Osteocyte (in vitro differentiated cells): Measurements from ENCODE around the gene TTC34. TPM values are rescaled to one million over a fixed set of nuclear protein-coding genes. Genes with fewer than 3 reads are reported as not detected.
"Not testable (repeated sequence)": the region's sequence is repeated elsewhere in the genome, so short reads cannot be mapped to it uniquely, and the experiment has no call there.

Experiments used
- DNase-seq: peaks from one replicate; pipeline ENCODE4 v3.0.0; 2021; ENCODE audit warnings: mixed read lengths; ENCODE audit not compliant: unreplicated experiment; ENCODE audit errors: extremely low spot score
- H3K27ac Mint-ChIP-seq: one replicate; pipeline ENCODE4 v1.8.0; 2021; ENCODE audit warnings: mild to moderate bottlenecking, mixed read lengths; ENCODE audit not compliant: unreplicated experiment
- H3K27me3 Mint-ChIP-seq: one replicate; pipeline ENCODE4 v1.8.0; 2021; ENCODE audit warnings: mixed read lengths; ENCODE audit not compliant: unreplicated experiment
- H3K36me3 Mint-ChIP-seq: one replicate; pipeline ENCODE4 v1.8.0; 2021; ENCODE audit warnings: mixed read lengths; ENCODE audit not compliant: unreplicated experiment
- H3K4me1 Mint-ChIP-seq: one replicate; pipeline ENCODE4 v1.8.0; 2021; ENCODE audit warnings: mixed read lengths; ENCODE audit not compliant: unreplicated experiment
- H3K4me3 Mint-ChIP-seq: one replicate; pipeline ENCODE4 v1.8.0; 2021; ENCODE audit warnings: mild to moderate bottlenecking, moderate library complexity, mixed read lengths; ENCODE audit not compliant: unreplicated experiment
- H3K9me3 Mint-ChIP-seq: one replicate; pipeline ENCODE4 v1.8.0; 2021; ENCODE audit warnings: mixed read lengths; ENCODE audit not compliant: unreplicated experiment
- CTCF ChIP-seq: fragments of 200-600 bp; sonication (generic); IDR thresholded peaks from 2 replicates; pipeline ENCODE4 v1.5.0; 2021; ENCODE audit warnings: antibody characterized with exemption, mild to moderate bottlenecking, moderate library complexity
- total RNA-seq: library from RNA; stranded (reverse); gene quantifications from 2 replicates; pipeline ENCODE4 v1.2.1, GENCODE V29; 2021

TTC34 gene
- total RNA-seq, 1 donor from 2014 or later: 1.7 TPM

DNA sequence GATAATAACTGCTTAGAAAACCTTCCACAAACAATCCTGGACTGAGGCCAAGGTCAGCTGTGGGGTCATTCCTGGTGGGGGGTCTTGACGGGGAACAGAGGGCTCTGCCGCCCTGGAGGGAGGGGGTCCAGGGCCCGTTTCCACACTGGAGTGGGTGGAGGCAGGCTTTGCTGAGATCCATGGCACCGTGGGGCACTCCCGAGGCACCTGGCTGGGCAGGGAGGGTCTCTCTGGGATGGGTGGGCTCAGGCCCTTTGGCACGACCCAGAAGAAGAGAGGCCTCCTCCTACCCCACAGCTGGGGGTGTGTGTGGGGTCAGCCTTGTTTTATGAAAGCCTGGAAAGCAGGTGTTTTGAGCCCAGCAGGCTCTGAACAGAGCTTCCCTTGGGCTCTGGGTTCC lies 173.7 kb downstream of the TTC34 start:
- H3K4me3 Mint-ChIP-seq: no peak overlapping the region

DNA sequence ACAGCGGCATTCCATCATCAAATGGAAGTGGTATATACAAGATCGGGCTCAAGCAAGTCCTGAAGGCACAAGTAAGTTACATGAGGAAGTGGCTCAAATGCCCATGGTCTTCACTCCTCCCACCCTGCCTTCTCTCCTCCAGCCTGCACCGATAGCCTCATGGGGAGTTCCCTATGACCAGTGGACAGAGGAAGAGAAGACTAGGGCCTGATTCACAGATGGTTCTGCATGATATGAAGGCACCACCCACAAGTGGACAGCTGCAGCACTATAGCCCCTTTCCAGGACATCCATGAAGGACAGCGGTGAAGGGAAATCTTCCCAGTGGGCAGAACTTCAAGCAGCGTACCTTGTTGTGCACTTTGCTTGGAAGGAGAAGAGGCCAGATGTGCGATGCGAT lies 175.7 kb downstream of the TTC34 start:
- H3K9me3 Mint-ChIP-seq, H3K4me1 Mint-ChIP-seq, H3K4me3 Mint-ChIP-seq, H3K36me3 Mint-ChIP-seq, DNase-seq, H3K27ac Mint-ChIP-seq: not testable (repeated sequence)
- H3K27me3 Mint-ChIP-seq: peaks cover 46% of the 10 kb centered on the region

More for the DNA sequence above, 173.7 kb downstream of the TTC34 start:
- Mint-ChIP-seq H3K9me3 (peaks cover 4% of the 10 kb centered on the region), H3K27ac (no peak overlapping the region), H3K4me1 (no peaks in the 10 kb centered on the region), H3K27me3 (peaks cover 51% of the 10 kb centered on the region), H3K36me3 (no peaks in the 10 kb centered on the region)
- TF ChIP-seq CTCF: no peak
- no peak for DNase-seq

GRCh38 chr1:2625311-2625710 lies 176.2 kb downstream of the TTC34 start:
- Mint-ChIP-seq H3K36me3 (no peaks in the 10 kb centered on the region), H3K9me3 (no peaks in the 10 kb centered on the region), H3K4me3 (no peak overlapping the region), H3K4me1 (no peaks in the 10 kb centered on the region), H3K27me3 (peaks cover 43% of the 10 kb centered on the region), H3K27ac (no peak overlapping the region)
- DNase-seq: no peak
- TF ChIP-seq CTCF: no peak

- Mint-ChIP-seq H3K27ac (no peak overlapping the region), H3K4me3 (no peak overlapping the region), H3K27me3 (peaks cover 38% of the 10 kb centered on the region), H3K4me1 (no peaks in the 10 kb centered on the region), H3K9me3 (no peaks in the 10 kb centered on the region), H3K36me3 (no peaks in the 10 kb centered on the region)
- TF ChIP-seq CTCF: no peak
- DNase-seq: no peak
Measured at GRCh38 chr1:2624735-2625300, 176.7 kb downstream of the TTC34 start.

- no peaks in the 10 kb centered on the region for H3K9me3 Mint-ChIP-seq
- no peaks in the 10 kb centered on the region for H3K4me1 Mint-ChIP-seq
- no peak overlapping the region for H3K27ac Mint-ChIP-seq
Measured at GRCh38 chr1:2623571-2624337, 177.7 kb downstream of the TTC34 start.

More at GRCh38 chr1:2623571-2624337, 177.7 kb downstream of the TTC34 start:
- H3K36me3 Mint-ChIP-seq: no peaks in the 10 kb centered on the region
- no peak for TF ChIP-seq CTCF
- H3K4me3 Mint-ChIP-seq: no peak overlapping the region
- no peak for DNase-seq
- peaks cover 34% of the 10 kb centered on the region for H3K27me3 Mint-ChIP-seq
